Tibial nerve (tissue), 4 donors: ENCODE results near the gene PLAAT4.
A peak's percentile ranks its signal among the peaks of the same experiment; 100 is the strongest.

Experiments
- CTCF ChIP-seq, 5 experiments: fragments of 200-600 bp in 3 of 5; fragments of 450-650 bp in 2 of 5; sonication (generic) in 3 of 5; IDR thresholded peaks; one replicate each; pipeline ENCODE4 v1.5.1; 2016 to 2019; ENCODE audit warnings: antibody characterized with exemption in 5 of 5, mild to moderate bottlenecking in 3 of 5, moderate library complexity in 2 of 5
- EP300 ChIP-seq, 2 donors: sonication (generic); formaldehyde crosslinking; IDR thresholded peaks; one replicate each; pipeline ENCODE4 v1.6.1; 2017; ENCODE audit warnings: antibody characterized with exemption in 2 of 2, mild to moderate bottlenecking in 1 of 2
- POLR2A ChIP-seq, 2 donors: fragments of 450-650 bp; IDR thresholded peaks; one replicate each; pipeline ENCODE4 v1.6.1; 2017; ENCODE audit warnings: antibody characterized with exemption in 2 of 2, mild to moderate bottlenecking in 2 of 2, moderate library complexity in 2 of 2

GRCh38 chr11:63592975-63593395 lies 56.4 kb downstream of the PLAAT4 start:
- TF ChIP-seq CTCF (IDR thresholded peaks at IDR 0.05) (peak; percentile 24 to 49 (median 39)), POLR2A (IDR thresholded peaks at IDR 0.05) (no peak), EP300 (IDR thresholded peaks at IDR 0.05) (no peak)
